Pancreas (tissue), 10 donors: ENCODE measurements around the gene KIF20A. TPM values are rescaled to one million over a fixed set of nuclear protein-coding genes. Genes with fewer than 3 reads are reported as not detected.
"Not testable (repeated sequence)": the region's sequence is repeated elsewhere in the genome, so short reads cannot be mapped to it uniquely, and the experiment has no call there.

ENCODE experiments used
- ATAC-seq, 4 donors: fragments of 200-7000 bp; cut with Tn5 transposase; one replicate each; pipeline versions ENCODE4 v1.8.0 to v1.9.1; 2020; ENCODE audit warnings: mild to moderate bottlenecking in 4 of 4, moderate library complexity in 4 of 4
- DNase-seq, 6 donors: peaks; one replicate each; pipeline ENCODE4 v3.0.0-alpha.2; 2020
- FAIRE-seq: peaks from 2 replicates; lab custom pipeline; 2012; peaks lifted over from hg19 to GRCh38; lab: Jason Lieb, UNC
- H3K27ac ChIP-seq, 4 donors: fragments of 200-600 bp; sonication (generic); 1 replicate in 3 of 4; 2 replicates in 1 of 4; pipeline versions ENCODE4 v1.5.0 to v1.8.0; 2020
- H3K27me3 ChIP-seq, 4 donors: fragments of 200-600 bp; one replicate each; pipeline ENCODE4 v1.8.0; 2021
- H3K36me3 ChIP-seq, 3 donors: fragments of 200-600 bp; sonication (generic) in 1 of 3; one replicate each; pipeline versions ENCODE4 v1.5.0 to v1.8.0; 2020 to 2021
- H3K4me1 ChIP-seq, 3 donors: fragments of 200-600 bp; one replicate each; pipeline ENCODE4 v1.8.0; 2021
- H3K4me3 ChIP-seq, 4 donors: fragments of 200-600 bp; sonication (generic) in 2 of 4; one replicate each; pipeline versions ENCODE4 v1.5.0 to v1.8.0; 2020 to 2021
- H3K9me3 ChIP-seq, 4 donors: fragments of 200-600 bp; one replicate each; pipeline ENCODE4 v1.8.0; 2021
- WGBS, 2 donors: extraction: QIAGEN DNeasy Blood & Tissue Kit; methylation state at CpG; one replicate each; pipeline ENCODE4 v1.1.7; 2013; 5-methylcytosine and 5-hydroxymethylcytosine counted together
- intact Hi-C, 3 donors: fragments of 100-400 bp; cut with DNase I; formaldehyde crosslinking; loops; one replicate each; pipeline versions ENCODE4 v1.11.1 to v1.14.2; 2022
- polyA plus RNA-seq, 2 donors: library from polyadenylated mRNA; stranded (reverse); fragments of 200-250 nt; gene quantifications; one replicate each; pipeline ENCODE4 v1.2.3, GENCODE V29; 2013
- total RNA-seq, 6 donors: library from RNA; stranded (reverse); fragmentation: NEBNext Ultra II Directional in 4 of 6; extraction: Animal tissue kit (Norgen Biotek cat#: 25700) in 4 of 6; gene quantifications; one replicate each; pipeline versions ENCODE4 v1.2.1 to v1.2.4, GENCODE V29; 2021 to 2023
- TF ChIP-seq, protein P1 (sequence below), 4 donors: fragments of 200-600 bp; sonication (generic) in 3 of 4; IDR thresholded peaks; one replicate each; pipeline versions ENCODE4 v1.5.0 to v1.8.0; 2021; ENCODE audit warnings: antibody characterized with exemption in 4 of 4
- donor health status: healthy with polysubstance abuse.
- donor health status: DM: no; HTN: no; CAD: no; lungs with moderate emphysema.
- donor health status: DM: no; HTN: no; CAD: no.
- donor health status: control.
- donor health status: control.
- donor health status: Bipolar disorder and iron deficiency.
- donor health status: DM: yes; HTN: yes; CAD: no.
- donor health status: DM: no; HTN: no; CAD: no.
- donor health status: DM: no; HTN: no; CAD: no.
- donor health status: DM: yes; HTN: yes; CAD: no.

Gene KIF20A
- total and polyA plus RNA-seq, 8 donors, result 0.05 to 1.0 (median 0.28) TPM; not detected in 1

DNA sequence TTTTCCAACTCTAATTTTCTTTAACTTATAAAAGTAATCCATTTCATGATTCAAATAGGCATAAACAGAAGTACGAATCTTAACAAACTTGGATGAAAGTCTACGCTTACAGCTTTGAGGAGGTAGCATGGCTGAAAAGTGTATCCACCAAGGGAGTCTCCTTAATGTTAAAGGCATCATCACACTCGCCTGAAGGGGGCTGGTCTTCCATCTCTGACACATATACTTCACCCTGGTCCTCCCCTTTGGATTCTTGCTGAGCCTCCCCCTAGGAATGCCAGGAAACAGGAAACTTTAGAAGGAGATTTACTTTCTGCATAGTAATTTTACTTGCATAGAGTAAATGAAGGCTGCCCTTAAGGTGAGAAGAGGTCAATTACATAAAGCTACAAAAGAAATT is 29.4 kb upstream of the KIF20A start:
- ATAC-seq (no peak), FAIRE-seq (no peak)

DNA sequence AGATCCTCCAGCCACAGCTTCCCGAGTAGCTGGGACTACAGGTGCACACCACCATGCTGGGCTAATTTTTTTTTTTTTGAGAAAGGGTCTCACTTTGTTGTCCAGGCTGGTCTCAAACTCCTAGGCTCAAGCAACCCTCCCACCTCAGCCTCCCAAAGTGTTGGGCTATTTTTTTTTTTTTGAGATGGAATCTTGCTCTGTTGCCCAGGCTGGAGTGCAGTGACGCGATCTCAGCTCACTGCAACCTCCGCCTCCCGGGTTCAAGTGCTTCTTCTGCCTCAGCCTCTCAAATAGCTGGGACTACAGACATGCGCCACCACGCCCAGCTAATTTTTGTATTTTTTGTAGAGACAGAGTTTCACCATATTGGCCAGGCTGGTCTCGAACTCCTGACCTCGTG is 22.9 kb upstream of the KIF20A start:
- intact Hi-C loops, FAIRE-seq, H3K27ac ChIP-seq, H3K9me3 ChIP-seq, H3K27me3 ChIP-seq, H3K4me1 ChIP-seq, H3K4me3 ChIP-seq, DNase-seq, ATAC-seq: not testable (repeated sequence)
- H3K36me3 ChIP-seq, result peaks cover 0 to 41% (median 22%) of the 10 kb centered on the region in 3 donors
- WGBS, 2 donors, result 96 to 97% methylated on average over 9 of the region's 9 CpGs

More for the DNA sequence above, 29.4 kb upstream of the KIF20A start:
- no peaks in the 10 kb centered on the region for H3K4me1 ChIP-seq
- H3K27me3 ChIP-seq, result no peaks in the 10 kb centered on the region
- no peak for DNase-seq
- WGBS, 2 donors, result 37 to 41% methylated on average over 3 of the region's 3 CpGs
- no peaks in the 10 kb centered on the region for H3K36me3 ChIP-seq
- no peak overlapping the region for H3K4me3 ChIP-seq
- intact Hi-C loops, result no loop called here
- TF ChIP-seq, protein P1, sequence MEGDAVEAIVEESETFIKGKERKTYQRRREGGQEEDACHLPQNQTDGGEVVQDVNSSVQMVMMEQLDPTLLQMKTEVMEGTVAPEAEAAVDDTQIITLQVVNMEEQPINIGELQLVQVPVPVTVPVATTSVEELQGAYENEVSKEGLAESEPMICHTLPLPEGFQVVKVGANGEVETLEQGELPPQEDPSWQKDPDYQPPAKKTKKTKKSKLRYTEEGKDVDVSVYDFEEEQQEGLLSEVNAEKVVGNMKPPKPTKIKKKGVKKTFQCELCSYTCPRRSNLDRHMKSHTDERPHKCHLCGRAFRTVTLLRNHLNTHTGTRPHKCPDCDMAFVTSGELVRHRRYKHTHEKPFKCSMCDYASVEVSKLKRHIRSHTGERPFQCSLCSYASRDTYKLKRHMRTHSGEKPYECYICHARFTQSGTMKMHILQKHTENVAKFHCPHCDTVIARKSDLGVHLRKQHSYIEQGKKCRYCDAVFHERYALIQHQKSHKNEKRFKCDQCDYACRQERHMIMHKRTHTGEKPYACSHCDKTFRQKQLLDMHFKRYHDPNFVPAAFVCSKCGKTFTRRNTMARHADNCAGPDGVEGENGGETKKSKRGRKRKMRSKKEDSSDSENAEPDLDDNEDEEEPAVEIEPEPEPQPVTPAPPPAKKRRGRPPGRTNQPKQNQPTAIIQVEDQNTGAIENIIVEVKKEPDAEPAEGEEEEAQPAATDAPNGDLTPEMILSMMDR (IDR thresholded peaks at IDR 0.05), result no peak
- no peak overlapping the region for H3K27ac ChIP-seq
- no peaks in the 10 kb centered on the region for H3K9me3 ChIP-seq

DNA sequence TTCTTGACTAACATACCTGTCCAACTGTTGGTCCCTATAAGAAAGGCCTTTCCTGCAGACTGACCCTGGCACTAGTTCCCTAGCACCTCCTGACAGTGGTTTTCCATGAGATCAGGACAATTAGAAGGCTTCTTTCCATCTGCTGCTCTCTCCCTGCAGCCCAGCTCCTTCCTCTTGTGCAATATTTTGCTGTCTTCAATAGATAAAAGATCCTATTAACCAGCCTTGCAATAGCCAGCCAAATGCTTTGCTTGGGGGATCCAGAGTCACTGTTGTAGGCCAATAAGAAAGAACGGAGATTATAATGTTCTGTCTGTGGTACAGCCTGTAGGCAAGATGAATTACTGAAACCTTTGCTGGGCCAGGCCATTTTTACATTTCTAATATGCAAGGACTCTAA is 21.3 kb upstream of the KIF20A start:
- DNase-seq (no peak), FAIRE-seq (no peak), ATAC-seq (no peak)
- Histone ChIP-seq H3K9me3 (no peaks in the 10 kb centered on the region), H3K4me1 (no peaks in the 10 kb centered on the region), H3K4me3 (no peak overlapping the region), H3K36me3 (peaks cover 0 to 57% (median 36%) of the 10 kb centered on the region in 3 donors), H3K27ac (no peak overlapping the region), H3K27me3 (no peaks in the 10 kb centered on the region)
- intact Hi-C loops, result no loop called here
- 79 to 84% methylated on average over 1 of the region's 1 CpG for WGBS, 2 donors
- TF ChIP-seq, protein P1 (IDR thresholded peaks at IDR 0.05), result no peak

DNA sequence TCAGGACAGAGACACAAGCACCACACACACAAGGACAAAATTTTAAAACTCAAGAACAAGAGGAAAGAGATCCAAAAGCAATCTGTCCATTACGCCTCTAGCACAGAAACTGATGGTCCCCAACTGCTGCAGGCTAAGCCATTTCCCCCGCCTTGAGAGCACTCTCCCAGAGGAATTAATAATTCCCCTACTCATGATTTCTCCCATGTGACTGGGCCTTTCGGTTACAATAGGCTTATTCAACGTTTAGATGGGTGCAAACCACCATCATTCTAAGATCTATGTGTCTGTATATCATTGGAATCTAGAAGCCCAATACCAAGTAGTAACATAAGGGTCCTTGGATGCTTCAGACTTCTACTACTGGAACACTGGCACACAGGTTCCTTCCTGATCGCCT is 19.2 kb upstream of the KIF20A start:
- H3K27ac ChIP-seq, result no peak overlapping the region
- no peak for ATAC-seq
- WGBS, 2 donors, result 86 to 91% methylated on average over 5 of the region's 5 CpGs
- H3K9me3 ChIP-seq, result no peaks in the 10 kb centered on the region
- no peak overlapping the region for H3K4me3 ChIP-seq
- no peak for DNase-seq
- peaks cover 0 to 78% (median 54%) of the 10 kb centered on the region in 3 donors for H3K36me3 ChIP-seq
- intact Hi-C loops, result no loop called here
- H3K27me3 ChIP-seq, result no peaks in the 10 kb centered on the region
- TF ChIP-seq, protein P1 (IDR thresholded peaks at IDR 0.05), result no peak
- no peaks in the 10 kb centered on the region for H3K4me1 ChIP-seq
- no peak for FAIRE-seq

DNA sequence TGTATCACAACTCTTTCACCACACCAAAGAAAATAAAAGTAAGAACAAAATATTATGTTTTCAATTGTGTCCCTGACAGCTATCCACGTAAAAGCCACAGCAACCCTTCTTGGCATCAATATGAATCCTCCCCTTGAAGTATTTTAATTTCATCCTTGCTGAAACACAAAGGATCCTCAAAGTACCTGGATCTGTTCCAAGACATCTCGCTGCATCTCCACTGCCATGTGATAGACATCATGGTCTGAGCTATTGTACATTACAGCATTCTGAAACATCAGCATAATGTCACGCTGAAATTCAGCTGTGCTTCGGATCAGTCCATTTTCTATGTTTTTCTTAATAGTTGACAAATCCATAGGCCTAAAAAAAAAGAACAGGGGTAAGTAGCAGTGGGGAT is 18.2 kb upstream of the KIF20A start:
- Histone ChIP-seq H3K4me3 (no peak overlapping the region), H3K4me1 (no peaks in the 10 kb centered on the region), H3K27ac (no peak overlapping the region), H3K36me3 (peaks cover 7 to 87% (median 59%) of the 10 kb centered on the region in 3 donors), H3K9me3 (no peaks in the 10 kb centered on the region), H3K27me3 (no peaks in the 10 kb centered on the region)
- ATAC-seq (no peak), FAIRE-seq (no peak), DNase-seq (no peak)
- 92 to 93% methylated on average over 4 of the region's 4 CpGs for WGBS, 2 donors
- TF ChIP-seq, protein P1 (IDR thresholded peaks at IDR 0.05), result no peak
- intact Hi-C loops, result no loop called here
